SU-DHL-6 (cell line): Measurements from ENCODE around the gene SORL1-AS1.

ENCODE experiments used
- CTCF ChIP-seq: fragments of 200-600 bp; sonication (generic); IDR thresholded peaks from one replicate; pipeline ENCODE4 v1.5.1; 2017; ENCODE audit warnings: antibody characterized with exemption, mild to moderate bottlenecking, low read length, moderate library complexity; ENCODE audit not compliant: insufficient read depth, poor library complexity, severe bottlenecking
- EZH2phosphoT487 ChIP-seq: fragments of 200-600 bp; sonication (generic), shearing (Covaris generic); conservative IDR thresholded peaks from 2 replicates; pipeline ENCODE4 v1.6.1; 2018; ENCODE audit warnings: mild to moderate bottlenecking, antibody characterized with exemption, low read length, moderate library complexity, mixed read lengths

GRCh38 chr11:121456151-121456550 is 3.4 kb upstream of the SORL1-AS1 start:
- TF ChIP-seq EZH2phosphoT487 (no peak), CTCF (no peak)
